K562 (cell line): ENCODE measurements around the gene PSMD9. TPM values are rescaled to one million over a fixed set of nuclear protein-coding genes. Genes with fewer than 3 reads are reported as not detected.

Experiments used
- ARID2 ChIP-seq: fragments of 450-650 bp; IDR thresholded peaks from 2 replicates; pipeline ENCODE4 v1.6.1; 2017; ENCODE audit warnings: antibody characterized with exemption, mild to moderate bottlenecking
- DPF2 ChIP-seq: fragments of 450-650 bp; IDR thresholded peaks from 2 replicates; pipeline ENCODE4 v1.6.1; 2016
- E2F3 ChIP-seq: fragments of 250-450 bp; sonication (Bioruptor Pico); IDR thresholded peaks from 2 replicates; pipeline ENCODE4 v1.4.0; 2020; ENCODE audit warnings: mild to moderate bottlenecking
- FOXP1 ChIP-seq: sonication (generic); formaldehyde crosslinking; IDR thresholded peaks from 2 replicates; pipeline ENCODE4 v1.8.0; 2022; ENCODE audit warnings: mild to moderate bottlenecking, missing genetic modification reagents
- HMGXB4 ChIP-seq: sonication (generic); formaldehyde crosslinking; IDR thresholded peaks from 2 replicates; pipeline ENCODE4 v1.8.1; 2023; ENCODE audit warnings: mild to moderate bottlenecking, missing genetic modification reagents
- JUNB ChIP-seq: fragments of 450-650 bp; formaldehyde crosslinking; conservative IDR thresholded peaks from 2 replicates; pipeline ENCODE4 v1.4.0; 2020; ENCODE audit warnings: mild to moderate bottlenecking
- KLF16 ChIP-seq: IDR thresholded peaks from 2 replicates; pipeline ENCODE4 v1.6.1; 2016; ENCODE audit warnings: antibody characterized with exemption
- NCOR1 ChIP-seq: fragments of 450-650 bp; IDR thresholded peaks from 2 replicates; pipeline ENCODE4 v1.6.1; 2016; ENCODE audit warnings: mild to moderate bottlenecking, moderate library complexity
- NFIC ChIP-seq: fragments of 450-650 bp; IDR thresholded peaks from 2 replicates; pipeline ENCODE4 v1.6.1; 2017; ENCODE audit warnings: mild to moderate bottlenecking, inconsistent platforms
- NR3C1 ChIP-seq: sonication (generic); formaldehyde crosslinking; IDR thresholded peaks from 2 replicates; pipeline ENCODE4 v1.8.1; 2022; ENCODE audit warnings: missing genetic modification reagents
- NRF1 ChIP-seq, 2 experiments: fragments of 450-650 bp; IDR thresholded peaks in 1 of 2; conservative IDR thresholded peaks in 1 of 2; 2 replicates each; pipeline ENCODE4 v1.6.1; 2014; ENCODE audit warnings: mild to moderate bottlenecking in 2 of 2
- PHF8 ChIP-seq: fragments of 200-600 bp; sonication (generic); IDR thresholded peaks from 2 replicates; pipeline ENCODE4 v1.6.1; 2012; ENCODE audit warnings: mixed run types, mild to moderate bottlenecking, inconsistent platforms, low read length, moderate library complexity, borderline replicate concordance
- RAD21 ChIP-seq, 2 experiments: fragments of 250-450 bp in 1 of 2; fragments of 450-650 bp in 1 of 2; sonication (Bioruptor Pico) in 1 of 2; formaldehyde crosslinking in 1 of 2; IDR thresholded peaks in 1 of 2; conservative IDR thresholded peaks in 1 of 2; 2 replicates each; pipeline versions ENCODE4 v1.4.0 to v1.8.0; 2020 to 2022; ENCODE audit warnings: mild to moderate bottlenecking in 2 of 2, moderate library complexity in 1 of 2
- RBBP5 ChIP-seq: fragments of 200-600 bp; sonication (generic); IDR thresholded peaks from 2 replicates; pipeline ENCODE4 v1.6.1; 2012; ENCODE audit warnings: borderline replicate concordance, mild to moderate bottlenecking, low read length, control low read depth, inconsistent platforms; ENCODE audit not compliant: insufficient read depth, poor library complexity, severe bottlenecking
- SMARCE1 ChIP-seq: fragments of 450-650 bp; IDR thresholded peaks from 2 replicates; pipeline ENCODE4 v1.7.1; 2016; ENCODE audit warnings: mild to moderate bottlenecking
- SNIP1 ChIP-seq: fragments of 450-650 bp; IDR thresholded peaks from 2 replicates; pipeline ENCODE4 v1.7.1; 2017; ENCODE audit warnings: low read depth, mild to moderate bottlenecking
- TBL1XR1 ChIP-seq, 2 experiments: IDR thresholded peaks; 2 replicates each; pipeline ENCODE4 v1.6.1; 2012; ENCODE audit warnings: improper control_type of control experiment in 2 of 2, low read length in 2 of 2, mild to moderate bottlenecking in 1 of 2
- XRCC4 ChIP-seq: IDR thresholded peaks from one replicate; pipeline ENCODE4 v1.6.1; 2011; ENCODE audit not compliant: insufficient read depth, insufficient read length; ENCODE audit errors: extremely low read depth
- ZNF407 ChIP-seq: fragments of 450-650 bp; IDR thresholded peaks from 2 replicates; pipeline ENCODE4 v1.6.1; 2016; ENCODE audit warnings: low read depth
- polyA plus RNA-seq, 8 experiments: library from polyadenylated mRNA; depleted of rRNA in 4 of 8; stranded (reverse) in 5 of 8; unstranded in 3 of 8; fragments of >200 nt; fragmentation: Nextera tagmentation in 2 of 8; fragmentation: Illumina TruSeq in 1 of 8; extraction: Ambion mirVana in 2 of 8; extraction: Trizol in 1 of 8; gene quantifications; 2 replicates each; pipeline versions ENCODE4 v1.2.1 to v1.2.3, GENCODE V29; 2011 to 2014; ENCODE audit warnings: inconsistent platforms in 1 of 8, missing spikeins in 1 of 8
- total RNA-seq, 7 experiments: library from RNA; depleted of rRNA in 6 of 7; stranded (reverse); fragments of >200 nt in 6 of 7; fragmentation: Illumina TruSeq in 2 of 7; extraction: Trizol in 2 of 7; gene quantifications; 2 replicates each; pipeline versions ENCODE4 v1.2.1 to v1.2.3, GENCODE V29; 2011 to 2021; ENCODE audit warnings: low replicate concordance in 1 of 7

PSMD9 gene
- total and polyA plus RNA-seq, 9 of the 15 experiments (the other 6 are each of a cell fraction or from before 2014, with no cell fraction given), result 12.2 to 143 (median 61.3) TPM

- TF ChIP-seq RAD21 (CRISPR knock-in tag; conservative IDR thresholded peaks at IDR 0.05 in 1 of 2, IDR thresholded peaks at IDR 0.05 in 1 of 2), result 0 out of 4 replicates have a peak, but pooled peaks of 1 of the 2 experiments have one; percentile 14
- TF ChIP-seq HMGXB4 (CRISPR knock-in tag), result no peak
- no peak for TF ChIP-seq TBL1XR1 (IDR thresholded peaks at IDR 0.05; ENCODE audit: low read length in 2 of 2)
- TF ChIP-seq JUNB (CRISPR knock-in tag), result no peak
- TF ChIP-seq NRF1 (conservative IDR thresholded peaks at IDR 0.05 in 1 of 2, IDR thresholded peaks at IDR 0.05 in 1 of 2), result peak; percentile 90 to 92
- TF ChIP-seq PHF8, result no peak
- TF ChIP-seq NCOR1, result no peak
- no peak for TF ChIP-seq SNIP1
- TF ChIP-seq E2F3 (CRISPR knock-in tag), result no peak
- TF ChIP-seq SMARCE1, result peak; percentile 58
- TF ChIP-seq RBBP5, result no peak
- no peak for TF ChIP-seq FOXP1 (CRISPR knock-in tag)
- TF ChIP-seq XRCC4, result no peak
- peak; percentile 79 for TF ChIP-seq DPF2
- no peak for TF ChIP-seq KLF16
- TF ChIP-seq ZNF407, result no peak
- TF ChIP-seq NFIC, result no peak
- no peak for TF ChIP-seq ARID2
- TF ChIP-seq NR3C1 (CRISPR knock-in tag), result no peak
Measured at GRCh38 chr12:121892673-121893561, 4.3 kb downstream of the PSMD9 start (continued).
